Measurements from ENCODE around the gene SLC43A2. TPM values are rescaled to one million over a fixed set of nuclear protein-coding genes. Genes with fewer than 3 reads are reported as not detected.

SLC43A2 gene
- total RNA-seq, 4 donors from 2014 or later: 3.6 to 15.6 (median 6.8) TPM

- no peaks in the 10 kb centered on the region for H3K4me1 ChIP-seq
- DNase-seq: no peak
- intact Hi-C loops (cut with DNase I; ENCODE audit: low total_unique reads): loop anchor here (5.0 kb wide), 1 partner anchor 50 kb away; no protein-coding TSS in a partner anchor
- no peaks in the 10 kb centered on the region for H3K27me3 ChIP-seq
- H3K27ac ChIP-seq: peak overlapping the region; percentile 85 to 88
- TF ChIP-seq POLR2A (IDR thresholded peaks at IDR 0.05) (no peak), CTCF (IDR thresholded peaks at IDR 0.05) (no peak)
- no peaks in the 10 kb centered on the region for H3K36me3 ChIP-seq
- no peaks in the 10 kb centered on the region for H3K9me3 ChIP-seq
- H3K4me3 ChIP-seq: peak overlapping the region; percentile 62 to 77
These were observed 1.3 kb downstream of the SLC43A2 start for GRCh38 chr17:1627182-1627981.

DNA sequence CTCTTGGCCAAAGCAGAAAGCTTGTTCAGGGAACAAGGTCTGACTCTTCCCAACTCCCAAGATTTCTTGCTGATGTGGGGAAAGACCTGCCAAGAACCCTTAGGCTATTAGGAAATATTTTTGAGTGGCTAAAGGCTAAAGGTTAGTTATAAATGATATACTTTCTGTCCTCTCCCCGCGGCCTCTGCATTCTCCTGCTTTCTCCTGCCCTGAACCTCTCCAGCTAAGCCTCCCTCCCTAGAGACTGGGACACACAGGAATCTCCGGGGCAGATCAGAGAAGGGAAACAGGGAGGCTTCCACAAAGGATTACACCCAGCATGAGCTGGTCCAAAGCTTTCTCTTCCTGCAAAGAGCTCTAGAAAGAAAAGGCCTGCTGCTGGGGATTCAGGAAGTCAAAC lies 2.3 kb downstream of the SLC43A2 start:
- H3K36me3 ChIP-seq: no peaks in the 10 kb centered on the region
- H3K4me1 ChIP-seq: no peaks in the 10 kb centered on the region
- DNase-seq: no peak
- no peak overlapping the region for H3K4me3 ChIP-seq
- no peak for TF ChIP-seq CTCF (IDR thresholded peaks at IDR 0.05)
- TF ChIP-seq POLR2A (IDR thresholded peaks at IDR 0.05): no peak
- intact Hi-C loops (cut with DNase I; ENCODE audit: low total_unique reads): loop anchor here (5.0 kb wide), 1 partner anchor 49 kb away; no protein-coding TSS in a partner anchor
- H3K9me3 ChIP-seq: no peaks in the 10 kb centered on the region
- no peaks in the 10 kb centered on the region for H3K27me3 ChIP-seq
- peak overlapping the region; percentile 20 to 88 for H3K27ac ChIP-seq

DNA sequence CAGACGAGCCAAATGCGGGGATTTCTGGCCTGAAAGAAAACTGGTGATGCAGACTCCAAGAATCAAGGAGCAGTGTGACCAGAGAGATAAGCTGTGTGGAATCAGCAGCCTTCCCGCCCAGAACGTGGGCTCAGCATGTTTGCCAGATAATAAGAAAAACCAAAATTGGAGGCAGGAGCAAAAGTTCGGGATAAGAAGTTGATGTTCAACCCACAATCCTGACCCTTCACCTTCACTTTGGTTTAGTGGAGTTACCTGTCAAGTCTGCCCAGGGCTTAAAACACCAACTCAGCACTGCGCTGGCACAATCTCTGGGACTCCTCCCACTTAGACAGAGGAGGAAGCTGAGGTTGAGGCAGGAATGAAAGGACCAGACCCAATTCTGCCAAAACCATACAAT lies 3.1 kb downstream of the SLC43A2 start:
- no peak for TF ChIP-seq POLR2A (IDR thresholded peaks at IDR 0.05)
- no peak for TF ChIP-seq CTCF (IDR thresholded peaks at IDR 0.05)
- DNase-seq: no peak
- H3K27ac ChIP-seq: no peak overlapping the region
- no peak overlapping the region for H3K4me3 ChIP-seq
- intact Hi-C loops (cut with DNase I; ENCODE audit: low total_unique reads): loop anchor here (5.0 kb wide), 1 partner anchor 48 kb away; no protein-coding TSS in a partner anchor
- no peaks in the 10 kb centered on the region for H3K4me1 ChIP-seq
- no peaks in the 10 kb centered on the region for H3K36me3 ChIP-seq
- no peaks in the 10 kb centered on the region for H3K27me3 ChIP-seq
- H3K9me3 ChIP-seq: no peaks in the 10 kb centered on the region

DNA sequence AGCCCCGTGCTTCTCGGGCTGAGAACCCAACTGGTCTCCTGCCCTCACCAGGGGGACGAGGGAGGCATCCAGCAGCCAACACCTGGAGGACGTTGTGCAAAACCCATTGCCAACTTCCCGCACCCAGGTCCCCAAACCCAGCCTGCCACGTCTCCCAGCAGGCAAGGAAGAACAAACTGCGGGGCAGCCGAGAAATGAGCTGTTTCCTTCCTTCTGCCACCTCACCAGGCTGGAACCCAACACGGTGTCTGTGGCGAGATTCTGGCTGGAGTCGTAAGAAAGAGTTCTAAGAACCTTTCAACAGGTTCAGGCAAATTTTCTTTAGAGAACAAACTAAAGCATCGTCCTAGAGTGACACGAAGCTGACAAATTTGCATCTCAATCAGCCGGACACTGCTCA lies 3.6 kb downstream of the SLC43A2 start:
- Histone ChIP-seq H3K27ac (no peak overlapping the region), H3K9me3 (no peaks in the 10 kb centered on the region), H3K27me3 (no peaks in the 10 kb centered on the region), H3K4me3 (no peak overlapping the region), H3K36me3 (no peaks in the 10 kb centered on the region), H3K4me1 (no peaks in the 10 kb centered on the region)
- intact Hi-C loops (cut with DNase I; ENCODE audit: low total_unique reads): loop anchor here (5.0 kb wide), 1 partner anchor 48 kb away; no protein-coding TSS in a partner anchor
- TF ChIP-seq CTCF (IDR thresholded peaks at IDR 0.05) (no peak), POLR2A (IDR thresholded peaks at IDR 0.05) (no peak)
- no peak for DNase-seq

DNA sequence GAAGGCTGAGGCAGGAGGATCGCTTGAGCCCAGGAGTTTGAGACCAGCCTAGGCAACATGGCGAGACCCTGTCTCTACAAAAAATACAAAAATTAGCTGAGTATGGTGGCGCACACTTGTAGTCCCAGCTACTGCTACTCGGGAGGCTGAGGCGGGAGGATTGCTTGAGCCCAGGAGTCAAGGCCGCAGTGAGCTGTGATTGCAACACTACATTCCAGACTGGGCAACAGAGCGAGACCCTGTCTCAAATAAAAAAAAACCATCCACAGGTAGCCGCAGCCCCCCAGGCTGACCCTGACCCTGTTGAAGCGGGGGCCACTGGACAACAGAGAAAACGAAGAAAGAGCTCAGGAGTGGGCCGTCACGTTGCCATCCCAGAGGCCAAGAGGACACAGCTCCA lies 4.0 kb downstream of the SLC43A2 start:
- no peaks in the 10 kb centered on the region for H3K4me1 ChIP-seq

More for the DNA sequence above, 4.0 kb downstream of the SLC43A2 start:
- Histone ChIP-seq H3K4me3 (no peak overlapping the region), H3K27ac (no peak overlapping the region), H3K36me3 (no peaks in the 10 kb centered on the region), H3K9me3 (no peaks in the 10 kb centered on the region), H3K27me3 (no peaks in the 10 kb centered on the region)
- TF ChIP-seq CTCF (IDR thresholded peaks at IDR 0.05) (no peak), POLR2A (IDR thresholded peaks at IDR 0.05) (no peak)
- intact Hi-C loops (cut with DNase I; ENCODE audit: low total_unique reads): loop anchor here (5.0 kb wide), 1 partner anchor 47 kb away; no protein-coding TSS in a partner anchor
- DNase-seq: no peak
